Left cardiac atrium (tissue), 4 donors: ENCODE results near the gene PRDM16. TPM values are rescaled to one million over a fixed set of nuclear protein-coding genes. Genes with fewer than 3 reads are reported as not detected.

Experiments used
- ATAC-seq, 2 donors: fragments of 200-7000 bp; cut with Tn5 transposase; one replicate each; pipeline ENCODE4 v1.9.1; 2020; ENCODE audit warnings: mild to moderate bottlenecking in 2 of 2, moderate library complexity in 2 of 2
- DNase-seq: peaks from one replicate; pipeline ENCODE4 v3.0.0-alpha.2; 2020
- intact Hi-C, 2 donors: fragments of 100-400 bp; cut with DNase I; formaldehyde crosslinking; loops; one replicate each; pipeline versions ENCODE4 v1.14.1 to v1.15.1; 2022 to 2023
- total RNA-seq, 2 donors: library from RNA; stranded (reverse); fragmentation: NEBNext Ultra II Directional; extraction: Animal tissue kit (Norgen Biotek cat#: 25700); gene quantifications; one replicate each; pipeline ENCODE4 v1.2.1, GENCODE V29; 2021
- donor health status: DM: no; HTN: yes; CAD: no.
- donor health status: DM: no; HTN: yes; CAD: no; lungs with severe emphysema.
- donor health status: DM: yes; HTN: yes; CAD: no.
- donor health status: Dilated cardiomyopathy.

Gene PRDM16
- total RNA-seq, 2 donors from 2014 or later: 0.99 to 1.2 TPM

DNA sequence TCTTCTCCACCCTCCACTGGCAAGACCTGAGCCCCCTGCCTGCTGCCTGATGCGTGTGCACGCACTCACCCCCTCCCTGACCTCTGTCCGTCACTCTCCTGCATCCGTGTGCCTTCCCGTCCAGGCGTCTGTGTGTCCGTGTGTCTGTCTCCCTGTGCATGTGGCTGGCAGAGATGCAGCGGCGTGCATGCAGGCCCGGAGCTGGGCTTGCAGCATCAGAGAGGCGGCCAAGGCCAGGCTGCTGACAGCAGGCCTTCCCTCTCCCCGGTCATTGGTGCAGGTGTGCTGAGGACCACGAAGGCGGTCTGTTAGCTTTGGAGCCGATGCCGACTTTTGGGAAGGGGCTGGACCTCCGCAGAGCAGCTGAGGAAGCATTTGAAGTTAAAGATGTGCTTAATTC is 362.7 kb downstream of the PRDM16 start:
- intact Hi-C loops: no loop called here
- no peak for DNase-seq
- no peak for ATAC-seq

- ATAC-seq (peak in 1 of 2 donors; percentile 50), DNase-seq (no peak)
- intact Hi-C loops: no loop called here
These were observed 363.3 kb downstream of the PRDM16 start for GRCh38 chr1:3432306-3432705.

- intact Hi-C loops: no loop called here
- DNase-seq (no peak), ATAC-seq (no peak)
These were observed 364.1 kb downstream of the PRDM16 start for GRCh38 chr1:3433076-3433475.

DNA sequence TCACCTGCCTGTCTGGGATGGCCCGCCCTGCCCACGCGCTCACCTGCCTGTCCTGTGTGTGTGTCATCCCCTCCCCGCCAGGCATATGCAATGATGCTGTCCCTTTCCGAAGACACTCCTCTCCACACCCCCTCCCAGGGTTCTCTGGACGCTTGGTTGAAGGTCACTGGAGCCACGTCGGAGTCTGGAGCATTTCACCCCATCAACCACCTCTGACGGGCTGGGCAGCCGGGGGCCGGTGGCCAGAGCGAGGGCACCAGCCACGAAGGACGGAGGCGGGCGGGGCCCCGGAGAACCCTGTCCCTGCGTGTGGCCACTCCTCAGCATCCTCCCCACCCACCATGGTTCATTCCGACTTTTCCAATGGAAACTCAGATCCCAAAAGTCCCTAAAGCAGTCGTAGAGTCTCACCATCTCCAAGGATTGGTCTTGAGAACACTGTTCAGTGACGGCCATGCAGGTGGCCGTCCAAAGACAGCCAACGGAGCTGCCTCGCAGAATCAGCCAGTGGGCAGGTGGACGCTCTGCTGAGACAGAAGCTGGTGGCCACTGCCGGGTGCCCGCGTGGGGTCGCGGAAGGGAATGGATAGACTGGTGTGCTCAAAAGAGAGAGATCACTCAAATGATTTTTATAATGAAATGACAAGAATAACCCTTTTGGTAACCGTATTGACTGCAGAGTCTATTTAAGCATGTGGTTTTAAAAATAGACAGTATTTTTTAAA is 364.8 kb downstream of the PRDM16 start:
- intact Hi-C loops: no loop called here
- no peak for DNase-seq
- no peak for ATAC-seq

DNA sequence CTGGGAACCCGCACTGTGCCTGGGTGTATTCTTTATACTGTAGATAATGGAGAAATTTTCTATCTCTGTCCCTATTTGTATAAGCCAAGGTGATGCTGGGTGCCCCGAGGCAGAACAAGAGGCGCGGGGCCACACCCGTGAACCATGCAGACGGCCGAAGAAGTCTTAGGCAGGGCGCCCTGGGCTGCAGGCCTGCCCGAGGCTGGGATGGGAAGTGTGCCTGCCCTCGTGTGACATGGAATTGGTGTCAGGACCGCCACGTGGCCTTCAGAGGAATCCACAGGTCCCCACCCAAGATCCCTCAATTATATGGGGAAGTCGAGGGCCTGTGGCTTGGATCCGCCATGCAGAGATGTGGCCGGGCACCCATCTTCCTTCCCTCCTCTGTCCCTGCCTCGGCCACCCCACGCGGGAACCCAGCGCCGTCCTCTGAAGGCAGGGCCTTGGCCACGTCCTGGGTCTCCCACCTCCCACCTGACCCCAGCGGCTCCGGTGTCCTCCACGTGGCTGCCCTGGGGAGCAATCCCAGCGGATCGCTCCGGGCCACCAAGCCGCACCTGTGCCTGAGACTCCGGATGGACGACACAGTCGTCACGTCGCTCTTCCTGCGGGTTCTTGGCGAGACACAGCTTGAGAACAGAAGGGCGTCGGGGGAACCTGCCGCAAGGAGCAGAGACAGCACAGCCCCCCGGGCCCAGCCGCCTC is 365.6 kb downstream of the PRDM16 start:
- ATAC-seq (no peak), DNase-seq (no peak)

GRCh38 chr1:3435666-3436065 is 366.7 kb downstream of the PRDM16 start:
- intact Hi-C loops: no loop called here
- DNase-seq (no peak), ATAC-seq (no peak)

More for the DNA sequence above, 365.6 kb downstream of the PRDM16 start:
- intact Hi-C loops: no loop called here

GRCh38 chr1:3436451-3436850 is 367.4 kb downstream of the PRDM16 start:
- intact Hi-C loops: no loop called here
- ATAC-seq: no peak
- no peak for DNase-seq

GRCh38 chr1:3436901-3437300 is 367.9 kb downstream of the PRDM16 start:
- ATAC-seq: no peak
- intact Hi-C loops: no loop called here
- DNase-seq: no peak

DNA sequence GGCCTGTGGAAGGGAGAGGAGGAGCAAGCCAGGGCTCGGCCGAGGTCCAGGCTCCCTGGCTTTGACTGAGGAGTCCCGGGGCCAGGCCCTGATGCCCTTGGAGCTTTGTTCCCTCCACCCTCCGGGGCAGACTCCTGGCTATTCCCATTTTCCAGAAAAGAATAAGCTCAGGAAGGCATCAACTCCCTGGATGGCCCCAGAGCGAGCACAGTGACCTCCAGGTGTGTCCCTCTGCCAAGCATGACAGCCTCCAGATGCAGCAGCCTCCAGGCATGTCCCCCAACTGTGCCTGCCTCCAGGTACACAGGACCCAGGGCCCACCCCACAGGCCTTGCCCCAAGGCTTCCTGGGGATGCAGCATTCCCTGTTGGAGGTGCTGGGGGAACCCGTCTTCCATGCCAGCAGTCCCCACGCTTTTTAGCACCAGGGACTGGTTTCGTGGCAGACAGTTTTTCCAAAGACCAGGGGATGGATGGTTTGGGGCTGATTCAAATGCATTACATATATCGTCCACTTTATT is 369.7 kb downstream of the PRDM16 start:
- DNase-seq (no peak), ATAC-seq (no peak)
- intact Hi-C loops: no loop called here

DNA sequence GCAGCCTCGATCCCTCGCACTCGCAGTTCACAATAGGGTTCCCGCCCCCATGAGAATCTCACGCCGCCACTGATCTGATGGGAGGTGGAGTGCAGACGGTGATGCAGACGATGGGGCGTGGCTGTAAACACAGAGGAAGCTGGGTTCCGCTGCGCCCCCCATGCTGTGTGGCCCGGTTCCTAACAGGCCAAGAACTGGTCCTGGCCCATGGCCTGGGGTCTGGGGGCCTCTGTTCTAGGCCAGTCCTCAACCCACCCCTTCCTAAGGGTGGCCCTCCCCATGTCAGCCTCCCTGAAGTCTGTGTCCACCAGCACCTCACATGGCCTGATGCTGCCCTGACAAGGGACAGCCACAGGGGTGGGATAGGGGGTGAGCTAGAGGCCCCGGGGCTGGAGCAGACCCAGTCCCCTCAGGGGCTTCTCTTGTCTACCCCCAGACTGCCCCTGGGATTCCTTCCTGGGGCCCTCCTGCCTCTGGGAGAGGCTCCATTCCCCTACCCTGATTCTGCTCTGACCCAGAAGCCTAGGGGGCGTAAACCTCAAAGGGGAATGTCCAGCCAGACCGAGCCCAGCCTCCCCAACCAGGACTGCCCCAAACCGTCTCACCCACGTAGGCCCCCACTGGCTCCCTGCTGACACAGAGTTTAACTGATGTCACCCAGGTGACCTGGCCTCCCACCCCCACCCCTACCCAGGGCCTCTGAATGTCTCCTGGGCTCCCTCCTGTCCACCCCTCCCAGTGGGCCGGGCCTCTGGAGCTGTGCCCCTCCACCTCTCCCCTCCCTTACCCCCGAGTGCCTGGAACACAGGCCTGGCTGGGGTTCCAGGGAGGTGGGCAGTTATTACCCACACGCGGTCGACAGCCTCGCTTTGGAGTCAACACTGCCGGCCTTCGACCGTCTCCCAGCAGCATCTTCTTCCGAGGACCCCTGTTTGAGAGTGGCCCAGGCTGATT is 370.6 kb downstream of the PRDM16 start:
- DNase-seq (no peak), ATAC-seq (no peak)
- intact Hi-C loops: no loop called here

DNA sequence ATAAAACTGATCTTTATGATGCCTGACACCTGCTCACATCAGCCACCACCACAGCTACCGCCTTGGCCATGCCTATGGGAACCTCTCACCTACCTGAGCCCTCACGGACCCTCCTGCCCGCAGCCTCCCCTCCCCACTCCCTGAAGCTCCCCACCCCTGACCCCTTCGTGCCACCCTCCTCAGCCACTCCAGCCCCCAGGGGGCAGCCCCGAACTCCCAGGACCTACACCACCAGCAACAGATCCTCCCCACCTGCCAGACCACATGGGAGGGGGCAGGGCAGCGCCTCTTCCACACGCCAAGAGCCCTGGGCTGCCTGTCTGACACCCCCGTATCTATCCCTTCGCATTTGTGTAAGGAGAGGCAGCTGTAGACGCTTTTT is 371.3 kb downstream of the PRDM16 start:
- intact Hi-C loops: no loop called here
- no peak for ATAC-seq
- no peak for DNase-seq

GRCh38 chr1:3440711-3441409 is 371.9 kb downstream of the PRDM16 start:
- DNase-seq: no peak
- no peak for ATAC-seq
- intact Hi-C loops: no loop called here

DNA sequence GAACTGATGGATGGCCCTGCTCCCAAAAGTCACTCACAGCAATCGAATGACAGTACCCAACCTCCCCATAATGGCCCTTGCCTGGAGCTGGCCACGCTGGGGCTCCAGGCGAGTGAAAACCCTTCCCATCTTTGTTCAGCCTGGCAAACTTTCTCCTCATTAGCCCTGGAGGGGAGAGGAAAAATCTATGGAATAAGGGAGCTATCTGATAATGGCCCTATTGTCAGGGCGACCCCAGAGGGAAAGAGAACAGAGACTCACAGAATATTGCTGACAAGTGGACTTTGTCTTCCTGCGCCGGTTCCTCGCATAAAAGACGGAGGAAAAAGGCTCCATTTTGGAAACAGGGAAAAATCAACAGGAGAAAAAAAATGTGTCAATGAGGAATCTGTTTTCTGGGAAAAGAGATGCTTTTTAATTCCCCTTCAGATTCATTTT is 372.4 kb downstream of the PRDM16 start:
- ATAC-seq (no peak), DNase-seq (no peak)
- intact Hi-C loops: no loop called here

DNA sequence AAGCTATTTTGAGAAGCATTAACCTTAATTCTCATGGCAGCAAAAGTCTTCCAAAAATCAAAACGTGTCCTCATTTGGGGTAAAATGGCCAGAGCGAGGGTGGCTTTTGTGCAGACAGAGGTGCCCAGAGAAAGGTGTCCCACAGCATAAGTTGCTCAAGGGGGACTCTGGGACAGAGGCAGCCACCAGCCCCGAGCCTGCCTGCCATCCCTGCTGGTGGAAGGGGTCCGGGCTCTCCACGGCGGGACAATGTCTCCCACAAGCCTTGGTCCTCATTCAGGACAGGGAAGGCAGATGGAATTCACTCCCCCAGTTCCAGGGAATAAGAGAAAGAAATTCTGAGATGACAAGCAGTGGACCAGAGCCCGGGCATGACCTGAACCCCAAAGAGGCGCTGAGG is 372.9 kb downstream of the PRDM16 start:
- intact Hi-C loops: no loop called here
- ATAC-seq: no peak
- DNase-seq: no peak

GRCh38 chr1:3442331-3442730 is 373.3 kb downstream of the PRDM16 start:
- no peak for DNase-seq
- no peak for ATAC-seq
- intact Hi-C loops: no loop called here

DNA sequence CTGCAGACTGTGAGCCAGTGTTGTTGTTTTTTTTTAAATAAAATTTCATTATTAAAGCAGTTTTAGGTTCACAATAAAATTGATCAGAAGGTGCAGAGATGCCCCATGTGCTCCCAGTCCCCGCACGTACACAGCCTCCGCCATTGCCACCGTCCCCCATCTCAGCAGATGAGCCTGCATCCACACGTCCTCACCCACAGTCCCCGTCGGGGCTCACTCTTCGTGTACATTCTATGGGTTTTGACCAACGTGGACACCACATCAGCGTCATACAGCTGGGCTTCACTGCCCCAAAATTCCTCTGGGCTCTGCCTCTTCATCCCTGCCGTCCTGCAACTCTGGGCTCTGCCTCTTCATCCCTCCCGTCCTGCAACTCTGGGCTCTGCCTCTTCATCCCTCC is 373.9 kb downstream of the PRDM16 start:
- intact Hi-C loops: no loop called here
- DNase-seq (no peak), ATAC-seq (no peak)

GRCh38 chr1:3443807-3444206 is 374.8 kb downstream of the PRDM16 start:
- DNase-seq: no peak
- no peak for ATAC-seq
- intact Hi-C loops: no loop called here

DNA sequence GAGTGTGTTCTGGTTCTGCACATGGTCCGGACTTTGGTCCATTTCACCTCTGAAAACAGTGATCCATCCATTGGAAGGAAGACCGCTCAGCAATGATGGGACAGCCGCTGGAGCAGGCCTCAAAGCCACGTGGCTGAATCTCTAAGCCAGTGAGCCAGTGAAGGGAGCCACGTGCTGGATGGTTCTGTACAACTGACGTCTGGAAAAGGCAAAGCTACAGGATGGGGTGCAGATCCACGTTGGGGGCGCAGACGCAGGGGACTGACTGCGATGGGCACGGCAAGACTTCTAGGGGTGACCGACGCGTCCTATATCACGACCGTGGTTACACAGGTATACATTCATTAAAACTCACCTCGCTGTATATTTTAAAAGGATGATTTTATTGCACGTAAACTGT is 375.3 kb downstream of the PRDM16 start:
- peak; percentile 10 for DNase-seq
- no peak for ATAC-seq
- intact Hi-C loops: no loop called here

GRCh38 chr1:3444736-3445135 is 375.7 kb downstream of the PRDM16 start:
- DNase-seq: peak; percentile 18
- no peak for ATAC-seq
- intact Hi-C loops: no loop called here
